ENCODE measurements around the gene GRM7.

DNA sequence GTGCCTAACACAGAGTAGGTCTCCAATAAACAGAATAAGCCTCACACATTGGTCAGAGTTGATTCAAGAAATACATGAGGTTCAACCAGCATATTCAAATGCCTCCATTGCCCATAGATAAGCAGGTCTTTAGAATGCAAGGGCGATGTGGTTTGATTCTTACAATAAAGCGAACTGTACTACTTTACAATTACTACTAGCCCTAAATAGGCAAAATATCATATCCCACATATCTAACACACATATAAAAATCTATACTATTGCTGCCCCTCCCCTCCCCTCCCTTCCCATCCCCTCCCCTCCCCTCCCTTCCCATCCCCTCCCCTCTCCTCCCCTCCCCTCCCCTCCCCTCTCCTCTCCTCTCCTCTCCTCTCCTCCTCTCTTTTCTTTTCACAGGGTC, 6.7 kb upstream of the GRM7 start:
- TF ChIP-seq CTCF (conservative IDR thresholded peaks at IDR 0.05 in 1 of 2, IDR thresholded peaks at IDR 0.05 in 1 of 2; ENCODE audit: extremely low read depth in 1 of 2, insufficient read depth in 1 of 2, low read depth in 1 of 2, low read length in 2 of 2) = no peak
- TF ChIP-seq EZH2 (IDR thresholded peaks at IDR 0.05; ENCODE audit: borderline replicate concordance, low read length) = no peak

Data from mammary epithelial cell (primary cell).